ENCODE measurements around the gene ADGRG4.

- no peak for TF ChIP-seq CTCF (IDR thresholded peaks at IDR 0.05)
- no peak for TF ChIP-seq YY1 (IDR thresholded peaks at IDR 0.05; ENCODE audit: low read depth)
- TF ChIP-seq EP300 (IDR thresholded peaks at IDR 0.05; ENCODE audit: borderline replicate concordance in 1 of 2, low read depth in 1 of 2, low read length in 1 of 2): no peak
- TF ChIP-seq POLR2AphosphoS5 (IDR thresholded peaks at IDR 0.05; ENCODE audit: low read depth, low read length): no peak
- no peak for TF ChIP-seq EZH2phosphoT487 (IDR thresholded peaks at IDR 0.05; ENCODE audit: borderline replicate concordance, low read depth)
- no peak for TF ChIP-seq TAF1 (IDR thresholded peaks at IDR 0.05; ENCODE audit: borderline replicate concordance, low read depth, low read length)
- TF ChIP-seq REST (IDR thresholded peaks at IDR 0.05; ENCODE audit: low read depth, low read length): no peak
- no peak for TF ChIP-seq TCF12 (IDR thresholded peaks at IDR 0.05)
- no peak for TF ChIP-seq IRF3 (IDR thresholded peaks at IDR 0.05; ENCODE audit: low read depth, low read length)
- no peak for TF ChIP-seq RAD21 (IDR thresholded peaks at IDR 0.05; ENCODE audit: low read length)
Measured at GRCh38 chrX:136258951-136259350, 41.8 kb upstream of the ADGRG4 start.

Data from SK-N-SH (cell line).